Caco-2 (cell line): Measurements from ENCODE around the gene FOLR3. TPM values are rescaled to one million over a fixed set of nuclear protein-coding genes. Genes with fewer than 3 reads are reported as not detected.

Experiments used
- BruUV-seq: library from RNA; stranded (reverse); fragments of 400-500 nt; replicated peaks from 2 replicates; lab custom pipeline; 2021; lab: Mats Ljungman, UMichigan
- CTCF ChIA-PET: fragments of 300-600 bp; sonication (Branson Sonifier 250); formaldehyde crosslinking; loops from one replicate; lab custom pipeline; 2022; ENCODE audit warnings: antibody characterized with exemption; lab: Charles Lee
- POLR2A ChIA-PET: fragments of 300-600 bp; sonication (Branson Sonifier 250); formaldehyde crosslinking; loops from one replicate; lab custom pipeline; 2022; ENCODE audit warnings: antibody characterized with exemption; lab: Charles Lee
- DNase-seq, 2 experiments: peaks; one replicate each; pipeline versions ENCODE4 v3.0.0 to v3.0.0-alpha.2; 2020 to 2022
- H3K27me3 ChIP-seq: replicated peaks from 2 replicates; pipeline ENCODE4 v1.6.0; 2011; ENCODE audit warnings: low read length; ENCODE audit not compliant: control insufficient read depth, insufficient read depth
- H3K36me3 ChIP-seq: 2 replicates; pipeline ENCODE4 v1.5.1; 2011; ENCODE audit warnings: low read length; ENCODE audit not compliant: control insufficient read depth, insufficient read depth
- H3K4me1 ChIP-seq: fragments of 250-450 bp; sonication (Bioruptor Pico); 2 replicates; pipeline ENCODE4 v1.5.1; 2020; ENCODE audit warnings: mild to moderate bottlenecking
- H3K4me3 ChIP-seq: 2 replicates; pipeline ENCODE4 v1.5.1; 2011; ENCODE audit warnings: low read depth, mild to moderate bottlenecking, control low read depth, low read length
- H3K9me3 ChIP-seq: fragments of 250-450 bp; sonication (Bioruptor Pico); 2 replicates; pipeline ENCODE4 v1.5.1; 2020; ENCODE audit warnings: mild to moderate bottlenecking, moderate library complexity
- H3K27ac Mint-ChIP-seq: one replicate; pipeline ENCODE4 v1.8.0; 2022; ENCODE audit warnings: mixed read lengths; ENCODE audit not compliant: unreplicated experiment
- H3K27me3 Mint-ChIP-seq: one replicate; pipeline ENCODE4 v1.8.0; 2022; ENCODE audit warnings: mixed read lengths; ENCODE audit not compliant: insufficient read depth, unreplicated experiment
- H3K36me3 Mint-ChIP-seq: one replicate; pipeline ENCODE4 v1.8.0; 2022; ENCODE audit warnings: mild to moderate bottlenecking, mixed read lengths; ENCODE audit not compliant: insufficient read depth, unreplicated experiment
- H3K4me1 Mint-ChIP-seq: one replicate; pipeline ENCODE4 v1.8.0; 2022; ENCODE audit warnings: low read depth, mixed read lengths; ENCODE audit not compliant: unreplicated experiment
- H3K4me3 Mint-ChIP-seq: one replicate; pipeline ENCODE4 v1.8.0; 2022; ENCODE audit warnings: mild to moderate bottlenecking, moderate library complexity, mixed read lengths; ENCODE audit not compliant: unreplicated experiment
- H3K9me3 Mint-ChIP-seq: one replicate; pipeline ENCODE4 v1.8.0; 2022; ENCODE audit warnings: mixed read lengths; ENCODE audit not compliant: unreplicated experiment
- intact Hi-C: fragments of 100-400 bp; cut with micrococcal nuclease; formaldehyde crosslinking; loops from one replicate; pipeline ENCODE4 v1.10.0; 2022; ENCODE audit not compliant: unreplicated experiment
- total RNA-seq: library from RNA; stranded (reverse); gene quantifications from 2 replicates; pipeline ENCODE4 v1.2.3, GENCODE V29; 2022
- TF ChIP-seq, protein P1 (sequence below), 2 experiments: fragments of 200-600 bp in 1 of 2; IDR thresholded peaks; 1 replicate in 1 of 2; 2 replicates in 1 of 2; pipeline versions ENCODE4 v1.5.1 to v1.8.0; 2011 to 2022; ENCODE audit warnings: antibody characterized with exemption in 1 of 2, control low read depth in 1 of 2, inconsistent platforms in 1 of 2, low read depth in 1 of 2, low read length in 1 of 2, mild to moderate bottlenecking in 1 of 2, moderate library complexity in 1 of 2; ENCODE audit not compliant: insufficient read depth in 1 of 2, severe bottlenecking in 1 of 2, unreplicated experiment in 1 of 2

FOLR3 gene
- total RNA-seq, 1 experiment from 2014 or later = not detected

DNA sequence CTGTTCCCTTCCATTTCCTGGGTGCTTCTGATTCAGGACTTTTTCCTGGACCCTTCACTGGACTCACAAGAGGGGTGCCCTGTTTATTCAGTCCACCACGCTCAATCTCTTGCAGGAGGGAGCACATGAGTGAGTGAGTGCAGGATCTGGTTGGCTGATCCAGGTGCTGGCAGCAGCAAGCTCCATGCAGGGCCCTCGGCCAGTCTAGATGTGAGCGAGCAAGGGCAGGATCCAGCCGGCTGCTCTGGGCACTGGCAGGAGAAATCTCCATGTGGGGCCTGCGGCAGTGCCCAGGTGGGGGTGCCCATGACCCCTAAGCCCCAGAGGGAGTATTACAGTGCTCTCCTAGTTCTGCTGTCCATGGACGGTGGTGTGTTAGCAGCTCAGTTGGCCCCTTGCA is 11.5 kb upstream of the FOLR3 start:
- no TSS peak for BruUV-seq
- Histone ChIP-seq H3K27me3 (no peaks in the 10 kb centered on the region), H3K9me3 (peaks cover 25% of the 10 kb centered on the region), H3K36me3 (no peaks in the 10 kb centered on the region), H3K4me3 (no peak overlapping the region), H3K4me1 (peaks cover 22% of the 10 kb centered on the region)
- ChIA-PET CTCF (no interaction called here), POLR2A (interaction anchor here (1.3 kb wide), 1 partner anchor 11 kb away, joined by 4 read pairs; the partner anchor contains the start of gene ANAPC15)
- DNase-seq = peak in 1 of 2 experiments; percentile 29
- H3K27me3 Mint-ChIP-seq = no peaks in the 10 kb centered on the region
- H3K27ac Mint-ChIP-seq = peak overlapping the region; percentile 1
- H3K9me3 Mint-ChIP-seq = peaks cover 21% of the 10 kb centered on the region
- TF ChIP-seq, protein P1, sequence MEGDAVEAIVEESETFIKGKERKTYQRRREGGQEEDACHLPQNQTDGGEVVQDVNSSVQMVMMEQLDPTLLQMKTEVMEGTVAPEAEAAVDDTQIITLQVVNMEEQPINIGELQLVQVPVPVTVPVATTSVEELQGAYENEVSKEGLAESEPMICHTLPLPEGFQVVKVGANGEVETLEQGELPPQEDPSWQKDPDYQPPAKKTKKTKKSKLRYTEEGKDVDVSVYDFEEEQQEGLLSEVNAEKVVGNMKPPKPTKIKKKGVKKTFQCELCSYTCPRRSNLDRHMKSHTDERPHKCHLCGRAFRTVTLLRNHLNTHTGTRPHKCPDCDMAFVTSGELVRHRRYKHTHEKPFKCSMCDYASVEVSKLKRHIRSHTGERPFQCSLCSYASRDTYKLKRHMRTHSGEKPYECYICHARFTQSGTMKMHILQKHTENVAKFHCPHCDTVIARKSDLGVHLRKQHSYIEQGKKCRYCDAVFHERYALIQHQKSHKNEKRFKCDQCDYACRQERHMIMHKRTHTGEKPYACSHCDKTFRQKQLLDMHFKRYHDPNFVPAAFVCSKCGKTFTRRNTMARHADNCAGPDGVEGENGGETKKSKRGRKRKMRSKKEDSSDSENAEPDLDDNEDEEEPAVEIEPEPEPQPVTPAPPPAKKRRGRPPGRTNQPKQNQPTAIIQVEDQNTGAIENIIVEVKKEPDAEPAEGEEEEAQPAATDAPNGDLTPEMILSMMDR (IDR thresholded peaks at IDR 0.05; ENCODE audit: insufficient read depth in 1 of 2, low read depth in 1 of 2, low read length in 1 of 2, severe bottlenecking in 1 of 2, unreplicated experiment in 1 of 2) = no peak
- intact Hi-C loops = no loop called here
- H3K4me3 Mint-ChIP-seq = no peak overlapping the region
- no peaks in the 10 kb centered on the region for H3K36me3 Mint-ChIP-seq
- H3K4me1 Mint-ChIP-seq = peaks cover 18% of the 10 kb centered on the region

DNA sequence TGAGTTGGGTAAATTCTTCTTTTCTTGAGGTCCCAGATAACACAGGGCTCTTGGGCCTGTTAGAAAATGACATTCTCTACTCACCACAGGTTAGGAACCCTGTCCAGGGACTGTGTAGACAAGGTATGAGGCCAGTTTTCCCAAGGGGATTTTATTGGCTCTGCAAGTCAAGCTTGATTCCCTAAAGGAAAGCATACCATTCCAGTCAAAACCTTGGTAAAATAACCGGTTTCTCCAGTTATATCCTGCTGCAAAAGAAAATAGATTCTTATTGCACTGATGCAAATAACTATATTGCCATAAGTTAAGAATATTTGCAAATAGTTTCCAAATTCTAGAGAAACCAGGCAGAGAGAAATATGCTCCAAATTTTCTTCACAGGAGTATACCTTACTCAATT is 9.6 kb upstream of the FOLR3 start:
- POLR2A ChIA-PET = no interaction called here
- peak in 1 of 2 experiments; percentile 19 for DNase-seq
- Histone ChIP-seq H3K4me1 (peaks cover 22% of the 10 kb centered on the region), H3K4me3 (no peak overlapping the region), H3K27me3 (no peaks in the 10 kb centered on the region), H3K9me3 (peaks cover 26% of the 10 kb centered on the region), H3K36me3 (no peaks in the 10 kb centered on the region)
- H3K27ac Mint-ChIP-seq = no peak overlapping the region
- intact Hi-C loops = no loop called here
- H3K4me3 Mint-ChIP-seq = no peak overlapping the region
- no peaks in the 10 kb centered on the region for H3K27me3 Mint-ChIP-seq
- no peaks in the 10 kb centered on the region for H3K36me3 Mint-ChIP-seq
- BruUV-seq = no TSS peak
- H3K9me3 Mint-ChIP-seq = peaks cover 28% of the 10 kb centered on the region
- TF ChIP-seq, protein P1 (IDR thresholded peaks at IDR 0.05; ENCODE audit: insufficient read depth in 1 of 2, low read depth in 1 of 2, low read length in 1 of 2, severe bottlenecking in 1 of 2, unreplicated experiment in 1 of 2) = no peak
- peaks cover 18% of the 10 kb centered on the region for H3K4me1 Mint-ChIP-seq
- CTCF ChIA-PET = interaction anchor here (1.1 kb wide), 1 partner anchor 308 kb away, joined by 7 read pairs; the partner anchor contains the start of gene CLPB

DNA sequence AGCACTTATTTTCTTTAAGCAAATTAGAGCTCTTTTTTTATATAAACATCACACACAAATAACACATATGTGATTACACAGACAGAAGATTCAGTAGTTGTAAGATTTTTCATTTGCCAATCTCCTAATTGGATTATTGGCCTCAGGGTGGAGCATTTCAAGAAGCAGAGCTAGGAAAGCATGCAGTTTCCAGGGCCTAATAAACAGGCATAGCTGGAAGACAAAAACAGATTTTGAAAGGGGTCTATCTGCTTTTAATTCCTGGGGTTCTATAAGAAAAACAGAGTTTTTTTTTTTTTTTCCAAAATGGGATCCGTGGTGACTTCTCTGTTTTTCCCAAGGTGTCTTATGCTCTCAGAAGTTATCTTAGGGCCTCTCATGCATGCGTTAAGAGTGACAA is 7.6 kb upstream of the FOLR3 start:
- Mint-ChIP-seq H3K27me3 (no peaks in the 10 kb centered on the region), H3K4me1 (peaks cover 10% of the 10 kb centered on the region), H3K9me3 (peaks cover 28% of the 10 kb centered on the region), H3K36me3 (no peaks in the 10 kb centered on the region), H3K27ac (no peak overlapping the region), H3K4me3 (no peak overlapping the region)
- TF ChIP-seq, protein P1 (IDR thresholded peaks at IDR 0.05; ENCODE audit: insufficient read depth in 1 of 2, low read depth in 1 of 2, low read length in 1 of 2, severe bottlenecking in 1 of 2, unreplicated experiment in 1 of 2) = no peak
- no TSS peak for BruUV-seq
- Histone ChIP-seq H3K4me1 (peaks cover 11% of the 10 kb centered on the region), H3K27me3 (no peaks in the 10 kb centered on the region), H3K36me3 (no peaks in the 10 kb centered on the region), H3K9me3 (peaks cover 26% of the 10 kb centered on the region), H3K4me3 (no peak overlapping the region)
- intact Hi-C loops = no loop called here
- CTCF ChIA-PET = interaction anchor here (0.7 kb wide), 2 partner anchors 118 to 127 kb away, joined by 3 read pairs; no protein-coding TSS in a partner anchor
- POLR2A ChIA-PET = no interaction called here
- DNase-seq = no peak
